Lower leg skin (tissue), 4 donors: Measurements from ENCODE around the gene RNH1. TPM values are rescaled to one million over a fixed set of nuclear protein-coding genes. Genes with fewer than 3 reads are reported as not detected.

Experiments used
- DNase-seq, 2 donors: peaks; one replicate each; pipeline ENCODE4 v3.0.0-alpha.2; 2019; ENCODE audit warnings: low spot score in 2 of 2
- H3K4me3 ChIP-seq: fragments of 200-600 bp; sonication (generic); 2 replicates; pipeline ENCODE4 v1.5.1; 2017; ENCODE audit warnings: mild to moderate bottlenecking, low read depth; ENCODE audit not compliant: poor library complexity, severe bottlenecking
- POLR2A ChIP-seq, 2 donors: fragments of 450-650 bp; IDR thresholded peaks; one replicate each; pipeline ENCODE4 v1.6.1; 2016 to 2017; ENCODE audit warnings: antibody characterized with exemption in 2 of 2, mild to moderate bottlenecking in 1 of 2, moderate library complexity in 1 of 2
- WGBS, 2 donors: methylation state at CpG; one replicate each; pipeline ENCODE4 v1.1.5; 2018; 5-methylcytosine and 5-hydroxymethylcytosine counted together
- intact Hi-C: fragments of 100-400 bp; cut with DNase I; formaldehyde crosslinking; loops from one replicate; pipeline ENCODE4 v1.15.0; 2023; ENCODE audit warnings: low total_unique reads
- total RNA-seq, 4 donors: library from RNA; depleted of rRNA; stranded (reverse); fragments of >200 nt; gene quantifications; one replicate each; pipeline ENCODE4 v1.1.0, GENCODE V29; 2016
- TF ChIP-seq, protein P1 (sequence below), 3 donors: fragments of 450-650 bp; IDR thresholded peaks; one replicate each; pipeline ENCODE4 v1.5.1; 2016; ENCODE audit warnings: antibody characterized with exemption in 3 of 3, mild to moderate bottlenecking in 3 of 3, moderate library complexity in 2 of 3

RNH1 gene
- total RNA-seq = 100 to 1,000 TPM; 419 to 465 (median 446) TPM

DNA sequence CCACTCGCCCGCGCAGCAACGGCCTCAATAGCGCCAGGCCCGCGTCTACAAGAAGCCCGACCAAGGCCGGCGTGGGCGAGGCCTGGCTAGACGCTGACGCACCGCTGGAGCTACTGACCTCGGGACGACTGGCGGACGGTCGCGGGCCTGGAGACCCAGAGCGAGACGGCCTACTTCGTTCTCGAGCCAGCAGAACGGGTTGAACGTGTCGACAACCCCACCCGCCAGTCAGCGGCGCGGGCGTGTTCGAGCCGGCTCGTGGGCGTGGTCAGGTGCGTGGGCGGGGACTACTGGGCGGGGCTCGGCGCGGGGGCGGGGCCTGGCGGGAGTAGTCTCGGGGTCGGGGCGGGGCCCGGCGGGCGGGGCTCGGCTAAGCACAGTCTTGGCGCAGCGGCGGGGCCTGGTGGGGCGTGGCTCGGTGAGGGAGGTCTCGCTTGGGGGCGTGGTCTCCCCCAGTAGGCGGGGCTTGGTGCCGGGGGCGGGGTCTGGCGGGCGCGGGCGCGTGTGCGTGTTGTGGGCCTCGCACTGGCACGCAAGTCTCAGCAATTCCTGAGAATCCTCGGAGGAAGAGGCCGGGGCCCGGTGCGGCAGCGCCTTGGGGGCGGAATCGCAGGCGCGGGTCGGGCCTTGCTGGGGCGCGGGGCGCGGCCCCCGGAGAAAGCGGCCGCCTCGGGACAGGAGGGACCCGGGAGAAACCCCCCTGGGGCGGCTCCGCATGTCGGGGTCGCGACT is at the start of gene RNH1:
TSS of gene RNH1 (minus strand) at position 248 of the 732 bp plus-strand sequence. CDS start 5,080 bp downstream, outside the sequence.
- peak in 1 of 2 donors; percentile 73 for TF ChIP-seq POLR2A (IDR thresholded peaks at IDR 0.05)
- TF ChIP-seq, protein P1, sequence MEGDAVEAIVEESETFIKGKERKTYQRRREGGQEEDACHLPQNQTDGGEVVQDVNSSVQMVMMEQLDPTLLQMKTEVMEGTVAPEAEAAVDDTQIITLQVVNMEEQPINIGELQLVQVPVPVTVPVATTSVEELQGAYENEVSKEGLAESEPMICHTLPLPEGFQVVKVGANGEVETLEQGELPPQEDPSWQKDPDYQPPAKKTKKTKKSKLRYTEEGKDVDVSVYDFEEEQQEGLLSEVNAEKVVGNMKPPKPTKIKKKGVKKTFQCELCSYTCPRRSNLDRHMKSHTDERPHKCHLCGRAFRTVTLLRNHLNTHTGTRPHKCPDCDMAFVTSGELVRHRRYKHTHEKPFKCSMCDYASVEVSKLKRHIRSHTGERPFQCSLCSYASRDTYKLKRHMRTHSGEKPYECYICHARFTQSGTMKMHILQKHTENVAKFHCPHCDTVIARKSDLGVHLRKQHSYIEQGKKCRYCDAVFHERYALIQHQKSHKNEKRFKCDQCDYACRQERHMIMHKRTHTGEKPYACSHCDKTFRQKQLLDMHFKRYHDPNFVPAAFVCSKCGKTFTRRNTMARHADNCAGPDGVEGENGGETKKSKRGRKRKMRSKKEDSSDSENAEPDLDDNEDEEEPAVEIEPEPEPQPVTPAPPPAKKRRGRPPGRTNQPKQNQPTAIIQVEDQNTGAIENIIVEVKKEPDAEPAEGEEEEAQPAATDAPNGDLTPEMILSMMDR (IDR thresholded peaks at IDR 0.05) = no peak
- peak; percentile 97 to 100 for DNase-seq
- H3K4me3 ChIP-seq = peak within 1 kb of the TSS; percentile 77
- intact Hi-C loops = loop anchor here (10.0 kb wide), 1 partner anchor 102 kb away; no protein-coding TSS in a partner anchor
- 0 to 1% methylated on average over 34 to 44 of the region's 93 CpGs for WGBS, 2 donors

DNA sequence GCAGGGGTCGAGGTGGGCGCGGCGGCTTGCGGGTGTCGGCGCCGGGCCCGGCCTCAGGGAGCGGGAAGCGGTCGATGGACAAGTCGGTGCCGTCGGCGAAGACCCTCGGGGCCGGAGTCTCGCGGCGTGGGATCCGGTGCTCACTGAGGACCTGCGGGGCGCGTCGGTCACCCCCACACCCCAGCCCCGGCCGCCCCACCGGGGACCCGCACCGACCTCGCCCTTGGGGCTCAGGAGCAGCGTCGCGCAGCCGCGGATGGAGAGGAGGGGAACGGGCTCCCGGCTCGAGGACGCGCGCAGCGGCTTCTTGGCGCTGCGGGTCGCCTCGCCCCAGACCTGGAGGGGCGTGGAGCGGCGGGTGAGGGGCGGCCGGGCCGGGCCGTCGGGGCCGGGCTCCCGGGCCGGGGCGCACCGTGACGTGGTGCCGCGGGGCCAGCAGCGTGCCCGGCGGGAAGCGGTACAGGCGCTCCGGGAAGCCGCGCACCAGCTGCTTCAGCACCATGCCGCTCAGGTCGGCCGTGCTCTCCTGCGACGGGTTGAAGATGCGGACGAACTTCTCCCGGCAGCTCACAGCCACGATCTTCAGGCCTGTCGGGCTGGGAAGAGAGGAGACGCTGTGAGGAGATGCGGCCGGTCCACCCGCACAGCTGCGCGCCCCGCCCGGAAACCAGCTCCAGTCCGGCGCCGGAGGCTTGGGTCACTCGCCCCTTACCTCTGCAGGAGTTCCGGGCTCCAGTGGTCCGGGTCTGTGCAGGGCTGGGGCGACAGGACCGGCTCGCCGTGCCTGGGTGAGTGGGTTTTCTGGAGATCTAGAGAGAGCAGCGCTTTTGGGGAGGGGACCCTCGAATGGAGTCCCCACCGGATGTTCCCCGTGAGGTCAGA is 49.0 kb upstream of the RNH1 start:
- no peak for DNase-seq
- 14 to 20% methylated on average over 33 to 44 of the region's 104 CpGs for WGBS, 2 donors
- intact Hi-C loops = loop anchor here (2.0 kb wide), 1 partner anchor 169 kb away; no protein-coding TSS in a partner anchor
- TF ChIP-seq, protein P1 (IDR thresholded peaks at IDR 0.05) = no peak
- TF ChIP-seq POLR2A (IDR thresholded peaks at IDR 0.05) = no peak
- no peak overlapping the region for H3K4me3 ChIP-seq

DNA sequence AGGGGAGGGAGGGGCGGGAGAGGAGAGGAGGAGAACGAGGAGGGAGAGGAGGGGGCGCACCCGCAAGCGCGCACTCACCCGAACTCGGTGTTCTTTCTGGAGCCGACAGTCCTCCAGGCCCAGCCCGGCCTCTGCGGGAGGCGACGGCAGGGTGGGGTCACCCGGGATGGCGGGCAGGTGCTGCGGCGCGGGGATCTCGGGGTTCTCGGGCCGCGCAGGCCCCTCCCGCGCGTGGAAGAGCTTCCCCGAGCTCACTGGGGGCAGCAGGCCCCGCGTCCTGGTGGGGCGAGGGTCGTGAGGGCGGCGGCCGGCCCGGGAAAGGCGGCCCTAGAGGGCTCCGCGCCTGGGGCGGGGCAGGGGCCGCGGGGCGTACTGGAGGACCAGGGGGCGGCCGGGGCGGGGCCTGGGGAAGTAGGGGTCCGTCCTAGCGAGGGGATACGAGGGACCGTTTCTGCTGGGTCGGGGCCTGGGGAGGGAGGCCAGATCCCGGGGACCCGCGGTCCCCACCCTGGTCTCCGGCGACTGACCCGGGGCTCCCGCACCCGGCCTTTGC is 48.3 kb upstream of the RNH1 start:
- 0% methylated on average over 24 to 32 of the region's 57 CpGs for WGBS, 2 donors
- intact Hi-C loops = loop anchor here (2.0 kb wide), 1 partner anchor 169 kb away; no protein-coding TSS in a partner anchor
- no peak overlapping the region for H3K4me3 ChIP-seq
- no peak for DNase-seq
- TF ChIP-seq, protein P1 (IDR thresholded peaks at IDR 0.05) = no peak
- TF ChIP-seq POLR2A (IDR thresholded peaks at IDR 0.05) = no peak

DNA sequence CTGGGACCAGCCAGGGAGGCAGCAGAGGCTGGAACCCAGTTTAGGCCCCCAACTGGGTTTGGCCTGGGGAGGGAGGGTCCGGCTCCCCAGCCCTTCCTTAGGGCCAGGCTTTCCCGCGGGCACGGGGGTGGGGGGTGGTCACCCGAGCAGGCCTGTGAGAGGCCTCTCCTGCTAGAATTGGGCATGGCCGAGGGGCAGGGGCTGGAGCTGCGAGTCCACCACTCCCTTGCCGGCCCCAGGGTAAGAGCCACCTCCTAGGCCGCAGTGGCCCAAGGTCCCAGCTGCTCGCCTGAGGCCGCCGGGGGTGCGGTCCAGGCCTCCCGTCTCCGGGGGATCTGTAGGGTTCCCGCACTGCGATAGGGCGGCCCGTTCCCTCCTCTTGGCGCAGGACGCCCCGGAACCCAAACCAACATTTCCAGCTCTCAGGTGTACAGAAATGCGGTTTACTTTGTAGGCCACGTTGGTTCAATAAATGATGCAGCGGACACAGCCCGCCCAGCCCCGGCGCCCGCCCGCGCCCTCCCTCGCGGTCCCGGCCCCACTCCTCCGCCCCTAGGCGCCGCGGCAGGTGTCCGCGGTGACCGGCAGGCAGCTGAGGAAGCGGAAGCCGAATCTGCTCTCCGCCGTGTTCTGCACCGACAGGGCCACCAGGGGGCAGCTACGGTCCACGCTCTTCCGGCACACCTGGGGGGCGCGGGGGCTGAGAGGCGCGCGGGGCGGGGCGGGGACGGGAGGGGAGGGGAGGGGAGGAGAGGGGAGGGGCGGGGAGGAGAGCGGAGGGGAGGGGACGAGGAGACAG is 47.6 kb upstream of the RNH1 start:
- intact Hi-C loops = loop anchor here (2.0 kb wide), 1 partner anchor 170 kb away; no protein-coding TSS in a partner anchor
- no peak overlapping the region for H3K4me3 ChIP-seq
- no peak for TF ChIP-seq POLR2A (IDR thresholded peaks at IDR 0.05)
- TF ChIP-seq, protein P1 (IDR thresholded peaks at IDR 0.05) = no peak
- 22 to 24% methylated on average over 8 to 9 of the region's 60 CpGs for WGBS, 2 donors
- DNase-seq = no peak

DNA sequence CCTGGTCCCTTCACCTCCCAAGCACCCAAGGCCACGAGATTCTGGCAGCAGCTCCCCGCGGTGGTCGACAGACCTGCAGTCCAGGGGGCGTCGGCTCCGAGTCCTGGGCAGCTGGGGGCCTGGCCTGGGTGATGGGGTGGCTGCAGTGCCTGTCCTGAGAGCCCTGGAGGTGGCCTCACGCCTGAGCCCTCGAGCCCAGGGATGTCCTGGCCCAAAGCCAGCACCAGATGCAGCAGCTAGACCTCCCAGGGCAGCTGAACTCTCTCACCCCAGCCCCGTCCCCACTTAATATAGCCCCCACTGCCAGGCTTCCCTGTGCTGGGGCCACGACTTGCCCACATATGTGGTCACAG is 46.9 kb upstream of the RNH1 start:
- intact Hi-C loops = loop anchor here (2.0 kb wide), 1 partner anchor 171 kb away; no protein-coding TSS in a partner anchor
- no peak for DNase-seq
- no peak for TF ChIP-seq POLR2A (IDR thresholded peaks at IDR 0.05)
- TF ChIP-seq, protein P1 (IDR thresholded peaks at IDR 0.05) = no peak
- 65 to 67% methylated on average over 2 to 10 of the region's 11 CpGs for WGBS, 2 donors
- no peak overlapping the region for H3K4me3 ChIP-seq
